WTC11 (cell line): Measurements from ENCODE around the gene RCN1. TPM values are rescaled to one million over a fixed set of nuclear protein-coding genes. Genes with fewer than 3 reads are reported as not detected.

Source experiments
- ATAC-seq: fragments of 200-7000 bp; cut with Tn5 transposase; 2 replicates; pipeline ENCODE4 v1.10.0; 2021; ENCODE audit warnings: mild to moderate bottlenecking, moderate library complexity
- CTCF ChIA-PET: fragments of 300-600 bp; sonication (Branson Sonifier 250); formaldehyde crosslinking; loops from one replicate; lab custom pipeline; 2021; ENCODE audit warnings: antibody characterized with exemption; lab: Charles Lee
- POLR2A ChIA-PET: fragments of 350-600 bp; sonication (Branson Sonifier 250); formaldehyde crosslinking; loops from one replicate; lab custom pipeline; 2021; ENCODE audit warnings: antibody characterized with exemption; lab: Charles Lee
- DNase-seq: peaks from one replicate; pipeline ENCODE4 v3.0.0; 2021; ENCODE audit warnings: low spot score
- H3K27ac Mint-ChIP-seq: 2 replicates; pipeline ENCODE4 v1.8.0; 2021; ENCODE audit warnings: mixed read lengths
- H3K27me3 Mint-ChIP-seq: 2 replicates; pipeline ENCODE4 v1.8.0; 2021; ENCODE audit warnings: low read depth, mild to moderate bottlenecking, moderate library complexity, mixed read lengths
- H3K36me3 Mint-ChIP-seq: 2 replicates; pipeline ENCODE4 v1.8.0; 2021; ENCODE audit warnings: mixed read lengths
- H3K4me1 Mint-ChIP-seq: 2 replicates; pipeline ENCODE4 v1.8.0; 2022; ENCODE audit warnings: mixed read lengths
- H3K4me3 Mint-ChIP-seq: 2 replicates; pipeline ENCODE4 v1.8.0; 2021; ENCODE audit warnings: mild to moderate bottlenecking, moderate library complexity, mixed read lengths
- H3K9me3 Mint-ChIP-seq: 2 replicates; pipeline ENCODE4 v1.8.0; 2021; ENCODE audit warnings: mixed read lengths
- ELF4 ChIP-seq: sonication (generic); formaldehyde crosslinking; IDR thresholded peaks from 2 replicates; pipeline ENCODE4 v1.8.1; 2022; ENCODE audit warnings: low read depth, mild to moderate bottlenecking, moderate library complexity, missing genetic modification reagents
- EMX1 ChIP-seq: fragments of 250-450 bp; sonication (Bioruptor Pico); IDR thresholded peaks from 2 replicates; pipeline ENCODE4 v1.8.0; 2021; ENCODE audit warnings: mild to moderate bottlenecking
- ESRRA ChIP-seq: sonication (generic); formaldehyde crosslinking; IDR thresholded peaks from 2 replicates; pipeline ENCODE4 v1.8.1; 2022; ENCODE audit warnings: mild to moderate bottlenecking, missing genetic modification reagents, borderline replicate concordance
- FOXJ3 ChIP-seq: sonication (generic); formaldehyde crosslinking; IDR thresholded peaks from 2 replicates; pipeline ENCODE4 v1.9.0; 2021; ENCODE audit warnings: missing genetic modification reagents, mild to moderate bottlenecking, borderline replicate concordance
- GTF2I ChIP-seq: fragments of 250-450 bp; sonication (Bioruptor Pico); conservative IDR thresholded peaks from 2 replicates; pipeline ENCODE4 v1.4.0; 2021; ENCODE audit warnings: mild to moderate bottlenecking
- KAT7 ChIP-seq: sonication (generic); formaldehyde crosslinking; IDR thresholded peaks from 2 replicates; pipeline ENCODE4 v1.8.1; 2023; ENCODE audit warnings: missing genetic modification reagents, mild to moderate bottlenecking, borderline replicate concordance
- PRRX2 ChIP-seq: fragments of 250-450 bp; sonication (Bioruptor Pico); IDR thresholded peaks from 2 replicates; pipeline ENCODE4 v1.8.0; 2021; ENCODE audit warnings: mild to moderate bottlenecking
- RORB ChIP-seq: fragments of 250-450 bp; sonication (Bioruptor Pico); IDR thresholded peaks from 2 replicates; pipeline ENCODE4 v1.9.0; 2021; ENCODE audit warnings: mild to moderate bottlenecking
- SMAD3 ChIP-seq: sonication (generic); formaldehyde crosslinking; IDR thresholded peaks from 2 replicates; pipeline ENCODE4 v1.8.0; 2022; ENCODE audit warnings: missing genetic modification reagents, mild to moderate bottlenecking, borderline replicate concordance
- TCF7 ChIP-seq: sonication (generic); formaldehyde crosslinking; IDR thresholded peaks from 2 replicates; pipeline ENCODE4 v1.8.0; 2022; ENCODE audit warnings: mild to moderate bottlenecking, low read depth, missing genetic modification reagents, moderate library complexity
- ZBTB21 ChIP-seq: sonication (generic); formaldehyde crosslinking; IDR thresholded peaks from 2 replicates; pipeline ENCODE4 v1.8.1; 2023; ENCODE audit warnings: mild to moderate bottlenecking, missing genetic modification reagents, borderline replicate concordance
- ZNF317 ChIP-seq: sonication (generic); formaldehyde crosslinking; IDR thresholded peaks from 2 replicates; pipeline ENCODE4 v1.8.1; 2023; ENCODE audit warnings: low read depth, mild to moderate bottlenecking, moderate library complexity, missing genetic modification reagents, borderline replicate concordance
- total RNA-seq: library from RNA; stranded (reverse); gene quantifications from 3 replicates; pipeline ENCODE4 v1.2.3, GENCODE V29; 2021
- TF ChIP-seq, protein P1 (sequence below): fragments of 250-450 bp; sonication (Bioruptor Pico); IDR thresholded peaks from 2 replicates; pipeline ENCODE4 v2.1.2; 2022; ENCODE audit warnings: mild to moderate bottlenecking, moderate library complexity
- TF ChIP-seq, protein P2 (sequence below): fragments of 250-450 bp; sonication (Bioruptor Pico); IDR thresholded peaks from 2 replicates; pipeline ENCODE4 v1.9.0; 2021; ENCODE audit warnings: mild to moderate bottlenecking
- TF ChIP-seq, protein P3 (sequence below): sonication (generic); formaldehyde crosslinking; IDR thresholded peaks from 2 replicates; pipeline ENCODE4 v1.8.1; 2023; ENCODE audit warnings: mild to moderate bottlenecking, missing genetic modification reagents, borderline replicate concordance
- TF ChIP-seq, protein P4 (sequence below): fragments of 250-450 bp; sonication (Bioruptor Pico); IDR thresholded peaks from 2 replicates; pipeline ENCODE4 v1.9.0; 2021; ENCODE audit warnings: mild to moderate bottlenecking
- TF ChIP-seq, protein P5 (sequence below): sonication (generic); formaldehyde crosslinking; IDR thresholded peaks from 2 replicates; pipeline ENCODE4 v1.8.1; 2023; ENCODE audit warnings: mild to moderate bottlenecking, missing genetic modification reagents, moderate library complexity
- TF ChIP-seq, protein P6 (sequence below): sonication (generic); formaldehyde crosslinking; conservative IDR thresholded peaks from 2 replicates; pipeline ENCODE4 v1.8.1; 2022; ENCODE audit warnings: mild to moderate bottlenecking, missing genetic modification reagents
- TF ChIP-seq, protein P7 (sequence below): sonication (generic); formaldehyde crosslinking; IDR thresholded peaks from 2 replicates; pipeline ENCODE4 v1.8.0; 2022; ENCODE audit warnings: missing genetic modification reagents
- TF ChIP-seq, protein P8 (sequence below): sonication (generic); formaldehyde crosslinking; IDR thresholded peaks from 2 replicates; pipeline ENCODE4 v1.8.0; 2023; ENCODE audit warnings: missing genetic modification reagents

Gene RCN1
- total RNA-seq, 1 experiment from 2014 or later = 96.2 TPM

DNA sequence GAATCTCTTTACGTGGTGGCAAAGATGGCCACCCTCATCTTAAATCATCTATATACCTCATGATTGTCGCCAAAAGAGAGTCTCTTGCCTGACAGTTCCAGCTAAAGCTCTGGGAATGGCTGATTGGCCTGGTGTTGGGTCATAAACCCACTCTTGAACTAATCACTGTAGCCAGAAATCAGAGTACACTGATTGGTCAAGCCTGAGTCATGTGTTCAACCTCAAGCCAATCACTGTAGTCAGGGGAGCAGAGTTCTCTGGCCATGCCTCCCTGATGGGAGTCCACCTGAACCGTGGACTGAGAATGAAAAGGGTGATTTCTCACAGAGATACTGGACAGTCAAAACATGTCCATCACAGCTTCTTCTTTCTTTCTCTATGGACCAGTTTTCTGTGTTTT, 45.8 kb downstream of the RCN1 start:
- no peak overlapping the region for H3K4me3 Mint-ChIP-seq
- ATAC-seq (no peak), DNase-seq (no peak)
- POLR2A ChIA-PET = no interaction called here
- CTCF ChIA-PET = no interaction called here
- H3K27ac Mint-ChIP-seq = no peak overlapping the region
- TF ChIP-seq ESRRA (CRISPR knock-in tag) (no peak), ZNF317 (no peak), TCF7 (CRISPR knock-in tag) (no peak), SMAD3 (CRISPR knock-in tag) (no peak), RORB (CRISPR knock-in tag) (no peak), PRRX2 (no peak)
- TF ChIP-seq, protein P1, sequence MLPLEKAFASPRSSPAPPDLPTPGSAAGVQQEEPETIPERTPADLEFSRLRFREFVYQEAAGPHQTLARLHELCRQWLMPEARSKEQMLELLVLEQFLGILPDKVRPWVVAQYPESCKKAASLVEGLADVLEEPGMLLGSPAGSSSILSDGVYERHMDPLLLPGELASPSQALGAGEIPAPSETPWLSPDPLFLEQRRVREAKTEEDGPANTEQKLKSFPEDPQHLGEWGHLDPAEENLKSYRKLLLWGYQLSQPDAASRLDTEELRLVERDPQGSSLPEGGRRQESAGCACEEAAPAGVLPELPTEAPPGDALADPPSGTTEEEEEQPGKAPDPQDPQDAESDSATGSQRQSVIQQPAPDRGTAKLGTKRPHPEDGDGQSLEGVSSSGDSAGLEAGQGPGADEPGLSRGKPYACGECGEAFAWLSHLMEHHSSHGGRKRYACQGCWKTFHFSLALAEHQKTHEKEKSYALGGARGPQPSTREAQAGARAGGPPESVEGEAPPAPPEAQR = no peak
- TF ChIP-seq, protein P2, sequence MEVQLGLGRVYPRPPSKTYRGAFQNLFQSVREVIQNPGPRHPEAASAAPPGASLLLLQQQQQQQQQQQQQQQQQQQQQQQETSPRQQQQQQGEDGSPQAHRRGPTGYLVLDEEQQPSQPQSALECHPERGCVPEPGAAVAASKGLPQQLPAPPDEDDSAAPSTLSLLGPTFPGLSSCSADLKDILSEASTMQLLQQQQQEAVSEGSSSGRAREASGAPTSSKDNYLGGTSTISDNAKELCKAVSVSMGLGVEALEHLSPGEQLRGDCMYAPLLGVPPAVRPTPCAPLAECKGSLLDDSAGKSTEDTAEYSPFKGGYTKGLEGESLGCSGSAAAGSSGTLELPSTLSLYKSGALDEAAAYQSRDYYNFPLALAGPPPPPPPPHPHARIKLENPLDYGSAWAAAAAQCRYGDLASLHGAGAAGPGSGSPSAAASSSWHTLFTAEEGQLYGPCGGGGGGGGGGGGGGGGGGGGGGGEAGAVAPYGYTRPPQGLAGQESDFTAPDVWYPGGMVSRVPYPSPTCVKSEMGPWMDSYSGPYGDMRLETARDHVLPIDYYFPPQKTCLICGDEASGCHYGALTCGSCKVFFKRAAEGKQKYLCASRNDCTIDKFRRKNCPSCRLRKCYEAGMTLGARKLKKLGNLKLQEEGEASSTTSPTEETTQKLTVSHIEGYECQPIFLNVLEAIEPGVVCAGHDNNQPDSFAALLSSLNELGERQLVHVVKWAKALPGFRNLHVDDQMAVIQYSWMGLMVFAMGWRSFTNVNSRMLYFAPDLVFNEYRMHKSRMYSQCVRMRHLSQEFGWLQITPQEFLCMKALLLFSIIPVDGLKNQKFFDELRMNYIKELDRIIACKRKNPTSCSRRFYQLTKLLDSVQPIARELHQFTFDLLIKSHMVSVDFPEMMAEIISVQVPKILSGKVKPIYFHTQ = no peak
- TF ChIP-seq, protein P3, sequence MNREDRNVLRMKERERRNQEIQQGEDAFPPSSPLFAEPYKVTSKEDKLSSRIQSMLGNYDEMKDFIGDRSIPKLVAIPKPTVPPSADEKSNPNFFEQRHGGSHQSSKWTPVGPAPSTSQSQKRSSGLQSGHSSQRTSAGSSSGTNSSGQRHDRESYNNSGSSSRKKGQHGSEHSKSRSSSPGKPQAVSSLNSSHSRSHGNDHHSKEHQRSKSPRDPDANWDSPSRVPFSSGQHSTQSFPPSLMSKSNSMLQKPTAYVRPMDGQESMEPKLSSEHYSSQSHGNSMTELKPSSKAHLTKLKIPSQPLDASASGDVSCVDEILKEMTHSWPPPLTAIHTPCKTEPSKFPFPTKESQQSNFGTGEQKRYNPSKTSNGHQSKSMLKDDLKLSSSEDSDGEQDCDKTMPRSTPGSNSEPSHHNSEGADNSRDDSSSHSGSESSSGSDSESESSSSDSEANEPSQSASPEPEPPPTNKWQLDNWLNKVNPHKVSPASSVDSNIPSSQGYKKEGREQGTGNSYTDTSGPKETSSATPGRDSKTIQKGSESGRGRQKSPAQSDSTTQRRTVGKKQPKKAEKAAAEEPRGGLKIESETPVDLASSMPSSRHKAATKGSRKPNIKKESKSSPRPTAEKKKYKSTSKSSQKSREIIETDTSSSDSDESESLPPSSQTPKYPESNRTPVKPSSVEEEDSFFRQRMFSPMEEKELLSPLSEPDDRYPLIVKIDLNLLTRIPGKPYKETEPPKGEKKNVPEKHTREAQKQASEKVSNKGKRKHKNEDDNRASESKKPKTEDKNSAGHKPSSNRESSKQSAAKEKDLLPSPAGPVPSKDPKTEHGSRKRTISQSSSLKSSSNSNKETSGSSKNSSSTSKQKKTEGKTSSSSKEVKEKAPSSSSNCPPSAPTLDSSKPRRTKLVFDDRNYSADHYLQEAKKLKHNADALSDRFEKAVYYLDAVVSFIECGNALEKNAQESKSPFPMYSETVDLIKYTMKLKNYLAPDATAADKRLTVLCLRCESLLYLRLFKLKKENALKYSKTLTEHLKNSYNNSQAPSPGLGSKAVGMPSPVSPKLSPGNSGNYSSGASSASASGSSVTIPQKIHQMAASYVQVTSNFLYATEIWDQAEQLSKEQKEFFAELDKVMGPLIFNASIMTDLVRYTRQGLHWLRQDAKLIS (CRISPR knock-in tag) = no peak
- TF ChIP-seq, protein P4, sequence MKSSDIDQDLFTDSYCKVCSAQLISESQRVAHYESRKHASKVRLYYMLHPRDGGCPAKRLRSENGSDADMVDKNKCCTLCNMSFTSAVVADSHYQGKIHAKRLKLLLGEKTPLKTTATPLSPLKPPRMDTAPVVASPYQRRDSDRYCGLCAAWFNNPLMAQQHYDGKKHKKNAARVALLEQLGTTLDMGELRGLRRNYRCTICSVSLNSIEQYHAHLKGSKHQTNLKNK (CRISPR knock-in tag) = no peak
- H3K4me1 Mint-ChIP-seq = no peaks in the 10 kb centered on the region
- H3K27me3 Mint-ChIP-seq = no peaks in the 10 kb centered on the region; the same call in 1 of the 2 replicates
- H3K9me3 Mint-ChIP-seq = peaks cover 17% of the 10 kb centered on the region
- no peaks in the 10 kb centered on the region for H3K36me3 Mint-ChIP-seq

DNA sequence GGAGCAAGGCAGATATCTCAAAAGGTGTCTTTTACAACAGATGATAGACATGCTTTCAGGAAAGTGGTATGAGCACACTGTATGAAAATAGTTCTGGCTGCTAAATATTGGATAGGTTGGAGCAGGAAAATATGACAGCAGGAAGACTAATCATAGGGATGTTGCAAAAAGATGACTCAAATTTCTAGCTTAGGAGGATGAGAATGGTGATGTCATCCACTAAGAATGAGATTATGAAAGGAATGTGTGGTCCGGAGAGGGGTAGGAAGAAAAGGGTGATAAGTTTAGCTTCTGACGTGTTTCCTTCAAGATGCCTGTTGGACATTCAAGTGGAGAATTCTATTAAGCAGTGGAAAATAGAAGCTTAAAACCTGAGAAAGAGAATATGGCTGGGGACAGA, 46.4 kb downstream of the RCN1 start:
- DNase-seq (no peak), ATAC-seq (no peak)
- H3K36me3 Mint-ChIP-seq = no peaks in the 10 kb centered on the region
- H3K4me1 Mint-ChIP-seq = no peaks in the 10 kb centered on the region
- H3K27me3 Mint-ChIP-seq = no peaks in the 10 kb centered on the region; the same call in 1 of the 2 replicates
- ChIA-PET CTCF (no interaction called here), POLR2A (no interaction called here)
- no peak overlapping the region for H3K27ac Mint-ChIP-seq
- H3K4me3 Mint-ChIP-seq = no peak overlapping the region
- H3K9me3 Mint-ChIP-seq = peaks cover 17% of the 10 kb centered on the region
- TF ChIP-seq ELF4 (no peak), ZBTB21 (no peak), EMX1 (CRISPR knock-in tag) (no peak), RORB (CRISPR knock-in tag) (no peak), TCF7 (CRISPR knock-in tag) (no peak), FOXJ3 (CRISPR knock-in tag) (no peak), GTF2I (CRISPR knock-in tag) (no peak), KAT7 (CRISPR knock-in tag) (no peak)
- TF ChIP-seq, protein P5, sequence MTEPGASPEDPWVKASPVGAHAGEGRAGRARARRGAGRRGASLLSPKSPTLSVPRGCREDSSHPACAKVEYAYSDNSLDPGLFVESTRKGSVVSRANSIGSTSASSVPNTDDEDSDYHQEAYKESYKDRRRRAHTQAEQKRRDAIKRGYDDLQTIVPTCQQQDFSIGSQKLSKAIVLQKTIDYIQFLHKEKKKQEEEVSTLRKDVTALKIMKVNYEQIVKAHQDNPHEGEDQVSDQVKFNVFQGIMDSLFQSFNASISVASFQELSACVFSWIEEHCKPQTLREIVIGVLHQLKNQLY (CRISPR knock-in tag) = no peak
- TF ChIP-seq, protein P6, sequence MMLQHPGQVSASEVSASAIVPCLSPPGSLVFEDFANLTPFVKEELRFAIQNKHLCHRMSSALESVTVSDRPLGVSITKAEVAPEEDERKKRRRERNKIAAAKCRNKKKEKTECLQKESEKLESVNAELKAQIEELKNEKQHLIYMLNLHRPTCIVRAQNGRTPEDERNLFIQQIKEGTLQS = no peak
- TF ChIP-seq, protein P7, sequence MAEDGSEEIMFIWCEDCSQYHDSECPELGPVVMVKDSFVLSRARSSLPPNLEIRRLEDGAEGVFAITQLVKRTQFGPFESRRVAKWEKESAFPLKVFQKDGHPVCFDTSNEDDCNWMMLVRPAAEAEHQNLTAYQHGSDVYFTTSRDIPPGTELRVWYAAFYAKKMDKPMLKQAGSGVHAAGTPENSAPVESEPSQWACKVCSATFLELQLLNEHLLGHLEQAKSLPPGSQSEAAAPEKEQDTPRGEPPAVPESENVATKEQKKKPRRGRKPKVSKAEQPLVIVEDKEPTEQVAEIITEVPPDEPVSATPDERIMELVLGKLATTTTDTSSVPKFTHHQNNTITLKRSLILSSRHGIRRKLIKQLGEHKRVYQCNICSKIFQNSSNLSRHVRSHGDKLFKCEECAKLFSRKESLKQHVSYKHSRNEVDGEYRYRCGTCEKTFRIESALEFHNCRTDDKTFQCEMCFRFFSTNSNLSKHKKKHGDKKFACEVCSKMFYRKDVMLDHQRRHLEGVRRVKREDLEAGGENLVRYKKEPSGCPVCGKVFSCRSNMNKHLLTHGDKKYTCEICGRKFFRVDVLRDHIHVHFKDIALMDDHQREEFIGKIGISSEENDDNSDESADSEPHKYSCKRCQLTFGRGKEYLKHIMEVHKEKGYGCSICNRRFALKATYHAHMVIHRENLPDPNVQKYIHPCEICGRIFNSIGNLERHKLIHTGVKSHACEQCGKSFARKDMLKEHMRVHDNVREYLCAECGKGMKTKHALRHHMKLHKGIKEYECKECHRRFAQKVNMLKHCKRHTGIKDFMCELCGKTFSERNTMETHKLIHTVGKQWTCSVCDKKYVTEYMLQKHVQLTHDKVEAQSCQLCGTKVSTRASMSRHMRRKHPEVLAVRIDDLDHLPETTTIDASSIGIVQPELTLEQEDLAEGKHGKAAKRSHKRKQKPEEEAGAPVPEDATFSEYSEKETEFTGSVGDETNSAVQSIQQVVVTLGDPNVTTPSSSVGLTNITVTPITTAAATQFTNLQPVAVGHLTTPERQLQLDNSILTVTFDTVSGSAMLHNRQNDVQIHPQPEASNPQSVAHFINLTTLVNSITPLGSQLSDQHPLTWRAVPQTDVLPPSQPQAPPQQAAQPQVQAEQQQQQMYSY (CRISPR knock-in tag) = no peak
- TF ChIP-seq, protein P1 = no peak
- TF ChIP-seq, protein P8, sequence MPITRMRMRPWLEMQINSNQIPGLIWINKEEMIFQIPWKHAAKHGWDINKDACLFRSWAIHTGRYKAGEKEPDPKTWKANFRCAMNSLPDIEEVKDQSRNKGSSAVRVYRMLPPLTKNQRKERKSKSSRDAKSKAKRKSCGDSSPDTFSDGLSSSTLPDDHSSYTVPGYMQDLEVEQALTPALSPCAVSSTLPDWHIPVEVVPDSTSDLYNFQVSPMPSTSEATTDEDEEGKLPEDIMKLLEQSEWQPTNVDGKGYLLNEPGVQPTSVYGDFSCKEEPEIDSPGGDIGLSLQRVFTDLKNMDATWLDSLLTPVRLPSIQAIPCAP (CRISPR knock-in tag) = no peak
